Measurements from ENCODE around the gene HBM. TPM values are rescaled to one million over a fixed set of nuclear protein-coding genes. Genes with fewer than 3 reads are reported as not detected.
"Not testable (repeated sequence)": the region's sequence is repeated elsewhere in the genome, so short reads cannot be mapped to it uniquely, and the experiment has no call there.

Gene HBM
- total RNA-seq, 1 experiment from 2014 or later: not detected

DNA sequence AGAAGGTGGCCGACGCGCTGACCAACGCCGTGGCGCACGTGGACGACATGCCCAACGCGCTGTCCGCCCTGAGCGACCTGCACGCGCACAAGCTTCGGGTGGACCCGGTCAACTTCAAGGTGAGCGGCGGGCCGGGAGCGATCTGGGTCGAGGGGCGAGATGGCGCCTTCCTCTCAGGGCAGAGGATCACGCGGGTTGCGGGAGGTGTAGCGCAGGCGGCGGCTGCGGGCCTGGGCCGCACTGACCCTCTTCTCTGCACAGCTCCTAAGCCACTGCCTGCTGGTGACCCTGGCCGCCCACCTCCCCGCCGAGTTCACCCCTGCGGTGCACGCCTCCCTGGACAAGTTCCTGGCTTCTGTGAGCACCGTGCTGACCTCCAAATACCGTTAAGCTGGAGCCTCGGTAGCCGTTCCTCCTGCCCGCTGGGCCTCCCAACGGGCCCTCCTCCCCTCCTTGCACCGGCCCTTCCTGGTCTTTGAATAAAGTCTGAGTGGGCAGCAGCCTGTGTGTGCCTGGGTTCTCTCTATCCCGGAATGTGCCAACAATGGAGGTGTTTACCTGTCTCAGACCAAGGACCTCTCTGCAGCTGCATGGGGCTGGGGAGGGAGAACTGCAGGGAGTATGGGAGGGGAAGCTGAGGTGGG lies 7.6 kb downstream of the HBM start:
- H3K4me1 ChIP-seq; BruUV-seq (replicated peaks); H3K27me3 ChIP-seq (replicated peaks; ENCODE audit: control insufficient read depth, insufficient read depth, low read length); intact Hi-C loops (cut with micrococcal nuclease; ENCODE audit: unreplicated experiment); H3K36me3 Mint-ChIP-seq (ENCODE audit: insufficient read depth, unreplicated experiment); H3K9me3 Mint-ChIP-seq (ENCODE audit: unreplicated experiment); H3K36me3 ChIP-seq (ENCODE audit: control insufficient read depth, insufficient read depth, low read length); H3K27ac Mint-ChIP-seq (ENCODE audit: unreplicated experiment); DNase-seq; CTCF ChIA-PET; POLR2A ChIA-PET; H3K9me3 ChIP-seq; H3K4me3 ChIP-seq (ENCODE audit: low read depth, low read length); H3K4me1 Mint-ChIP-seq (ENCODE audit: low read depth, unreplicated experiment): not testable (repeated sequence)
- Mint-ChIP-seq H3K4me3 (ENCODE audit: unreplicated experiment) (peak overlapping the region; percentile 40), H3K27me3 (ENCODE audit: insufficient read depth, unreplicated experiment) (peaks cover 21% of the 10 kb centered on the region)

DNA sequence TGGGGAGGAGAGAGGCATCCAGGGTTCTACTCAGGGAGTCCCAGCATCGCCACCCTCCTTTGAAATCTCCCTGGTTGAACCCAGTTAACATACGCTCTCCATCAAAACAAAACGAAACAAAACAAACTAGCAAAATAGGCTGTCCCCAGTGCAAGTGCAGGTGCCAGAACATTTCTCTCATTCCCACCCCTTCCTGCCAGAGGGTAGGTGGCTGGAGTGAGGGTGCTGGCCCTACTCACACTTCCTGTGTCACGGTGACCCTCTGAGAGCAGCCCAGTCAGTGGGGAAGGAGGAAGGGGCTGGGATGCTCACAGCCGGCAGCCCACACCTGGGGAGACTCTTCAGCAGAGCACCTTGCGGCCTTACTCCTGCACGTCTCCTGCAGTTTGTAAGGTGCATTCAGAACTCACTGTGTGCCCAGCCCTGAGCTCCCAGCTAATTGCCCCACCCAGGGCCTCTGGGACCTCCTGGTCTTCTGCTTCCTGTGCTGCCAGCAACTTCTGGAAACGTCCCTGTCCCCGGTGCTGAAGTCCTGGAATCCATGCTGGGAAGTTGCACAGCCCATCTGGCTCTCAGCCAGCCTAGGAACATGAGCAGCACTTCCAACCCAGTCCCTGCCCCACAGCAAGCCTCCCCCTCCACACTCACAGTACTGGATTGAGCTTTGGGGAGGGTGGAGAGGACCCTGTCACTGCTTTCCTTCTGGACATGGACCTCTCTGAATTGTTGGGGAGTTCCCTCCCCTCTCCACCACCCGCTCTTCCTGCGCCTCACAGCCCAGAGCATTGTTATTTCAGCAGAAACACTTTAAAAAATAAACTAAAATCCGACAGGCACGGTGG lies 8.4 kb downstream of the HBM start:
- H3K4me1 Mint-ChIP-seq (ENCODE audit: low read depth, unreplicated experiment); H3K27me3 ChIP-seq (replicated peaks; ENCODE audit: control insufficient read depth, insufficient read depth, low read length); POLR2A ChIA-PET; H3K27ac Mint-ChIP-seq (ENCODE audit: unreplicated experiment); H3K36me3 Mint-ChIP-seq (ENCODE audit: insufficient read depth, unreplicated experiment); H3K4me3 ChIP-seq (ENCODE audit: low read depth, low read length); H3K36me3 ChIP-seq (ENCODE audit: control insufficient read depth, insufficient read depth, low read length); intact Hi-C loops (cut with micrococcal nuclease; ENCODE audit: unreplicated experiment); DNase-seq; BruUV-seq (replicated peaks); H3K4me1 ChIP-seq; H3K9me3 ChIP-seq; CTCF ChIA-PET; H3K9me3 Mint-ChIP-seq (ENCODE audit: unreplicated experiment): not testable (repeated sequence)
- Mint-ChIP-seq H3K27me3 (ENCODE audit: insufficient read depth, unreplicated experiment) (peaks cover 18% of the 10 kb centered on the region), H3K4me3 (ENCODE audit: unreplicated experiment) (peak overlapping the region; percentile 40)

- intact Hi-C loops (cut with micrococcal nuclease; ENCODE audit: unreplicated experiment): no loop called here
- Histone ChIP-seq H3K36me3 (ENCODE audit: control insufficient read depth, insufficient read depth, low read length) (no peaks in the 10 kb centered on the region), H3K4me3 (ENCODE audit: low read depth, low read length) (no peak overlapping the region), H3K4me1 (peaks cover 5% of the 10 kb centered on the region; the same call in 1 of the 2 replicates), H3K9me3 (no peaks in the 10 kb centered on the region), H3K27me3 (replicated peaks; ENCODE audit: control insufficient read depth, insufficient read depth, low read length) (no peaks in the 10 kb centered on the region)
- H3K4me3 Mint-ChIP-seq (ENCODE audit: unreplicated experiment): no peak overlapping the region
- BruUV-seq (replicated peaks): no TSS peak
- CTCF ChIA-PET: interaction anchor here (0.7 kb wide), 1 partner anchor 68 kb away, joined by 3 read pairs; no protein-coding TSS in a partner anchor
- no peaks in the 10 kb centered on the region for H3K4me1 Mint-ChIP-seq (ENCODE audit: low read depth, unreplicated experiment)
- H3K9me3 Mint-ChIP-seq (ENCODE audit: unreplicated experiment): no peaks in the 10 kb centered on the region
- POLR2A ChIA-PET: no interaction called here
- TF ChIP-seq, protein P1, sequence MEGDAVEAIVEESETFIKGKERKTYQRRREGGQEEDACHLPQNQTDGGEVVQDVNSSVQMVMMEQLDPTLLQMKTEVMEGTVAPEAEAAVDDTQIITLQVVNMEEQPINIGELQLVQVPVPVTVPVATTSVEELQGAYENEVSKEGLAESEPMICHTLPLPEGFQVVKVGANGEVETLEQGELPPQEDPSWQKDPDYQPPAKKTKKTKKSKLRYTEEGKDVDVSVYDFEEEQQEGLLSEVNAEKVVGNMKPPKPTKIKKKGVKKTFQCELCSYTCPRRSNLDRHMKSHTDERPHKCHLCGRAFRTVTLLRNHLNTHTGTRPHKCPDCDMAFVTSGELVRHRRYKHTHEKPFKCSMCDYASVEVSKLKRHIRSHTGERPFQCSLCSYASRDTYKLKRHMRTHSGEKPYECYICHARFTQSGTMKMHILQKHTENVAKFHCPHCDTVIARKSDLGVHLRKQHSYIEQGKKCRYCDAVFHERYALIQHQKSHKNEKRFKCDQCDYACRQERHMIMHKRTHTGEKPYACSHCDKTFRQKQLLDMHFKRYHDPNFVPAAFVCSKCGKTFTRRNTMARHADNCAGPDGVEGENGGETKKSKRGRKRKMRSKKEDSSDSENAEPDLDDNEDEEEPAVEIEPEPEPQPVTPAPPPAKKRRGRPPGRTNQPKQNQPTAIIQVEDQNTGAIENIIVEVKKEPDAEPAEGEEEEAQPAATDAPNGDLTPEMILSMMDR (IDR thresholded peaks at IDR 0.05; ENCODE audit: insufficient read depth in 1 of 2, low read depth in 1 of 2, low read length in 1 of 2, severe bottlenecking in 1 of 2, unreplicated experiment in 1 of 2): no peak
- no peaks in the 10 kb centered on the region for H3K36me3 Mint-ChIP-seq (ENCODE audit: insufficient read depth, unreplicated experiment)
- peaks cover 18% of the 10 kb centered on the region for H3K27me3 Mint-ChIP-seq (ENCODE audit: insufficient read depth, unreplicated experiment)
- no peak for DNase-seq
- no peak overlapping the region for H3K27ac Mint-ChIP-seq (ENCODE audit: unreplicated experiment)
Observed at GRCh38 chr16:175011-175949, 9.5 kb downstream of the HBM start.

- H3K9me3 Mint-ChIP-seq (ENCODE audit: unreplicated experiment); H3K4me1 ChIP-seq; DNase-seq; H3K4me3 ChIP-seq (ENCODE audit: low read depth, low read length); intact Hi-C loops (cut with micrococcal nuclease; ENCODE audit: unreplicated experiment); H3K36me3 Mint-ChIP-seq (ENCODE audit: insufficient read depth, unreplicated experiment); POLR2A ChIA-PET; H3K4me1 Mint-ChIP-seq (ENCODE audit: low read depth, unreplicated experiment); H3K27me3 ChIP-seq (replicated peaks; ENCODE audit: control insufficient read depth, insufficient read depth, low read length); CTCF ChIA-PET; H3K9me3 ChIP-seq; BruUV-seq (replicated peaks); H3K4me3 Mint-ChIP-seq (ENCODE audit: unreplicated experiment); H3K27ac Mint-ChIP-seq (ENCODE audit: unreplicated experiment); H3K36me3 ChIP-seq (ENCODE audit: control insufficient read depth, insufficient read depth, low read length): not testable (repeated sequence)
- H3K27me3 Mint-ChIP-seq (ENCODE audit: insufficient read depth, unreplicated experiment): peaks cover 14% of the 10 kb centered on the region
Observed at GRCh38 chr16:176006-176405, 10.2 kb downstream of the HBM start.

DNA sequence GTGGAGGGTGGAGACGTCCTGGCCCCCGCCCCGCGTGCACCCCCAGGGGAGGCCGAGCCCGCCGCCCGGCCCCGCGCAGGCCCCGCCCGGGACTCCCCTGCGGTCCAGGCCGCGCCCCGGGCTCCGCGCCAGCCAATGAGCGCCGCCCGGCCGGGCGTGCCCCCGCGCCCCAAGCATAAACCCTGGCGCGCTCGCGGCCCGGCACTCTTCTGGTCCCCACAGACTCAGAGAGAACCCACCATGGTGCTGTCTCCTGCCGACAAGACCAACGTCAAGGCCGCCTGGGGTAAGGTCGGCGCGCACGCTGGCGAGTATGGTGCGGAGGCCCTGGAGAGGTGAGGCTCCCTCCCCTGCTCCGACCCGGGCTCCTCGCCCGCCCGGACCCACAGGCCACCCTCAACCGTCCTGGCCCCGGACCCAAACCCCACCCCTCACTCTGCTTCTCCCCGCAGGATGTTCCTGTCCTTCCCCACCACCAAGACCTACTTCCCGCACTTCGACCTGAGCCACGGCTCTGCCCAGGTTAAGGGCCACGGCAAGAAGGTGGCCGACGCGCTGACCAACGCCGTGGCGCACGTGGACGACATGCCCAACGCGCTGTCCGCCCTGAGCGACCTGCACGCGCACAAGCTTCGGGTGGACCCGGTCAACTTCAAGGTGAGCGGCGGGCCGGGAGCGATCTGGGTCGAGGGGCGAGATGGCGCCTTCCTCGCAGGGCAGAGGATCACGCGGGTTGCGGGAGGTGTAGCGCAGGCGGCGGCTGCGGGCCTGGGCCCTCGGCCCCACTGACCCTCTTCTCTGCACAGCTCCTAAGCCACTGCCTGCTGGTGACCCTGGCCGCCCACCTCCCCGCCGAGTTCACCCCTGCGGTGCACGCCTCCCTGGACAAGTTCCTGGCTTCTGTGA lies 11.0 kb downstream of the HBM start, which contains the start of gene HBA1:
TSS of gene HBA1 (plus strand) at position 204 of the 906 bp plus-strand sequence. CDS start at position 241, 37 bp downstream.
- peak within 1 kb of the TSS; percentile 53 for H3K4me3 Mint-ChIP-seq (ENCODE audit: unreplicated experiment)
- intact Hi-C loops (cut with micrococcal nuclease; ENCODE audit: unreplicated experiment); H3K27ac Mint-ChIP-seq (ENCODE audit: unreplicated experiment); H3K4me1 ChIP-seq; H3K27me3 ChIP-seq (replicated peaks; ENCODE audit: control insufficient read depth, insufficient read depth, low read length); H3K36me3 ChIP-seq (ENCODE audit: control insufficient read depth, insufficient read depth, low read length); H3K4me1 Mint-ChIP-seq (ENCODE audit: low read depth, unreplicated experiment); H3K9me3 ChIP-seq; BruUV-seq (replicated peaks); H3K9me3 Mint-ChIP-seq (ENCODE audit: unreplicated experiment); POLR2A ChIA-PET; CTCF ChIA-PET; DNase-seq; H3K36me3 Mint-ChIP-seq (ENCODE audit: insufficient read depth, unreplicated experiment): not testable (repeated sequence)
- H3K4me3 ChIP-seq (ENCODE audit: low read depth, low read length): peak within 1 kb of the TSS; percentile 19
- H3K27me3 Mint-ChIP-seq (ENCODE audit: insufficient read depth, unreplicated experiment): peaks cover 13% of the 10 kb centered on the region

All from Caco-2 (cell line).